ENCODE data around the gene SYNJ2.
"Not testable (repeated sequence)": the region's sequence is repeated elsewhere in the genome, so short reads cannot be mapped to it uniquely, and the experiment has no call there.

SYNJ2 gene

GRCh38 chr6:157956171-157956730, 25.4 kb upstream of the SYNJ2 start:
- DNase-seq (ENCODE audit: low spot score) = no peak

DNA sequence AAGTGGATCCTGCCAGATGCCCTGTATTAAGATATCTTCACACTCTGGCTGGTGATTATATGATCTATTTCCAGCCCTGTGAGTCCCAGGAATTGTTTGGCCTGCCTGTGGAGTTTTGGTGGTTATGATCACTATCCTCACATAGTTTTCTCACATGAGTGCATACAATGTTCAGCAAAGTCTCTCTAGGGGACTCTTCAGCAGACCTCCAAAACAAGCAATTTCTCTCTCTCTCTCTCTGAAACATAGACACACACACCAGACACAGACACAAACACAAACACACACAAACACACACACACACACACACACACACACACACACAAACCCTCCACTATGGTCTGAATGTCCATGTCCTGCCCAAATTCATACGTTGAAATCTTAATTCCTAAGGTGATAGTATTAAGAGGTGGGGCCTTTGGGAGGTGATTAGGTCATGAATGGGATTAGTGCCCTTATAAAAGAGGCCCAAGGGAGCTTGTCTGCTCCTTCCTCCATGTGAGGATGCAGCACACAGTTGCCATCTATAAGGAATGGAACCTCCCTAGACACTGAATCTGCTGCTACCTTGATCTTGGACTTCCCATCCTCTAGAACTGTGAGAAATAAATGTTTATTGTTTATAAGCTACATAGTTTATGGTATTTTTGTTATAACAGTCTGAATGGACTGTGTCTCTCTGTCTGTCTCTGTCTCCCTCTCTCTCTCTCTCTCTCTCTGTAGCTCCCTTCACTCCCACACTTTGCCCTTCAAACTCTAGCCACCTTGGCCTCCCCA, 22.0 kb upstream of the SYNJ2 start:
- DNase-seq (ENCODE audit: low spot score) = no peak

DNA sequence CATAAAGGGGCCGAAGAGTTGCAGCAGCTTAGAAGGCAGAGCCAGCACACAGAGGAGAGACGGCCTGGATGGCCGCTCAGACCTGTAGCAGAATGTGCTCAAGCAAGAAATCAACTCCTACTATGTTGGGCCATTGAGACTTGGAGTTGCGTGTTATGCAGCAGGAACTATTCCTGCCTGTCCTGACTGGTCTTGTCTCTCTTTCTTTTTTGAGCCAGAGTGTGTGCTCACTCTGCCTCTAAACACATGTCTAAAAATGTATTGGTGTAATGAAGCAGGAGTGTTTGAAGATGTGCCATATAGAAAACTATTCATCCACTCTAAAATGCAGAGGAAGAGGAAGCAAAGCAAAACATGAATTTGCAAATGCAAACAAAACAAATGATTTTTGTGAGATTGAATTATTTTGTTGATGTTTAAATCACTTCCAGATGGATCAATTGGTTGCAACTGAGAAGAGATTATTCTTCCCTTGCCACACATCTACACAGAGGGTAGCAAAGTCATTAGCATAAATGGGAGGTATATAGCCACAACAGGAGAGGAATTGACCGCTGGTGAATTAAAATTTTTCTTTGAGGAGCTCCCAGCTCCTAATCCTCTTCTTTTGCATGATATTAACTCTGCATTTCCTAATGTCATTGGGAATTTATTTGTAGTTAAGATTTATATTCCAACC, 20.4 kb upstream of the SYNJ2 start:
- DNase-seq (ENCODE audit: low spot score) = no peak

DNA sequence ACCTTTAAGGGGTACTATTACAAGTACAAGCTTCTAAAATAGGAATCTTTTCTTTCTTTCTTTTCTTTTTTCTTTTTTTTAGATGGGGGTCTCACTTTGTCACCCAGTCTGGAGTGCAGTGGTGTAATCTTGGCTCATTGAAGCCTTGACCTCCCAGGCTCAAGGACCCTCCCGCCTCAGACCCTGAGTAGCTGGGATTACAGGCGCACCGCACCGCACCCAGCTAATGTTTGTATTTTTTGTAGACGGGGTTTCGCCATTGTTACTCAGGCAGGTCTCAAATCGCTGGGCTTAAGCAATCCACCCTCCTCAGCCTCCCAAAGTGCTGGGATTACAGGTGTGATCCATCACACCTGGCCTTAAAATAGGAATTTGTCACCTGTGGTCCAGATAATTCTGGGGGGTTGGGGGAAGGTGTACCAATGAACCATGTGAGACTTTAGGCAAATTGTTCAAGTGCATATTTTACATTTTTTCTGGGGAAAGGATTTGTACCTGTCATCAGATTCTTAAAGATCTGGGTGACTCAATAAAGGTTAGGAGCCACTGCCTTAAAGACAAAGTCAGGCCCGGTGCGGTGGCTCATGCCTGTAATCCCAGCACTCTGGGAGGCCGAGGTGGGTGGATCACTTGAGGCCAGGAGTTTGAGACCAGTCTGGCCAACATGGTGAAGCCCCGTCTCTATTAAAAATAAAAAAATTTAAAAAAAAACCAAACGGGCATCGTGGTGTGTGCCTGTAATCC, 19.7 kb upstream of the SYNJ2 start:
- DNase-seq (ENCODE audit: low spot score) = no peak

DNA sequence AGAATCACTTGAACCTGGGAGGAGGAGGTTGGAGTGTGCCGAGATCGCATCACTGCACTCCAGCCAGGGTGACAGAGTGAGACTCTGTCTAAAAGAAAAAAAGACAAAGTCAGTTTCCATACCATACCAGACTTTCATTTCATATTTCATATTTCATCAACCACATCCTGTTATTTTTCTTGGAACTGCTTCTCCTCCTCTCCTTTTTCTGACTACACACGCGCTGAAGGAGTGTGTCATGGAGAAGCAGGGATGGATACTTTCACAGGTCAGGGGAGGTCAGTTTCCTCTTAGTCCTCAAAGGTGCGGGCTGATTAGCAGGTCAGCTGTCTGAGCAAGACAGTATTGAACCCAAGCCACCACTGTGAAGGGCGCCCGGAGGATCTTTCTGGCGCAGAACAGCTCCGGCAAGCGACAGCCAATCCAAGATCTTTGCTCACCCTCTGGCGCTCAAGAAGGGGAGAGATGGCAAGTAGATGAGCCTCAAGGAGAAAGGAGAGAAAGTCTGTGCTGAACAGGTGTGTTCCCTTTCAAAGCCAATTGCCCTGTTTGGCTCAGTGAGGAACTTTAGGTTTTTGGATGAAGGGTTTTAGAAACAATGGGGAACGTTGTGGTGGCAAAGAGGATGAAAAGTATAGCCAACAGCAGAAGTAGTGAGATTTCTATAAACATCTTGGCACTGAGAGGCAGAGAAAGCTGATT, 18.9 kb upstream of the SYNJ2 start:
- peak; percentile 60 for DNase-seq (ENCODE audit: low spot score)

DNA sequence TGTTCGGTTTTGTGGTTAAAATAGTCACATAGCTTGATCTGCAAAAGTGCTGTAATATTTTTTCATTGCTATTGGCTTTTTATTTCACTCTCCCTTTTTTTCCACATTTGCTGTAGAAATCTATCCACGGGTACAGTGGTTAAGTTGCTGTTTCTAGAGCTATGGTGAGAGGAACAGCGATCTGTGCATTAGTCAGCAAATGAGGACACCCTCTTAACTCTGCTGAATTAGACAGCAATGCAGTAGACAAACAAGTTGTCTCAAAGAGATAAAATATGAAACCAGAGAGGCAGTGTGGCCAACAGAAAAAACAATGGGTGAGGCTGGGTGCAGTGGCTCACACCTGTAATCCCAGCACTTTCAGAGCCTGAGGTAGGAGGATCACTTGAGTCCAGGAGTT, 17.6 kb upstream of the SYNJ2 start:
- no peak for DNase-seq (ENCODE audit: low spot score)

DNA sequence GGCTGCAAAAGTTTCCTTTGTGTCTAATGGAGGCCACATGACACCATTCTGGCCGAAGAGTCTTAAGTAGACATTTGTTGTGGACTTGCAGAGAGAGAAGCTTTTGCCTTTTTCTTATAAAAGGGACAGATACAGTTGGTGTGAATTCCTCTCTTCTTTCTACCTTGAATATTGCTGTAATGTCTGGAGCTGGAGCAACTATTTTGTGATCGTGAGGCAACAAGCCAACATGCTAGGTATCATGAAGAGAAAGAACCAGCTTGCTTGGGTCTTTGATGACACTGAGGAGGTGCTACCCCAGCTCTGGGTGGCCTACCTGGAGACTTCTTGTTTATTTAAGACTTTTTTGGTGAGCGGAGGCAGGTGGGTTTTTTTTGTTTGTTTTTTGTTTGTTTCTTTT, 16.3 kb upstream of the SYNJ2 start:
- no peak for DNase-seq (ENCODE audit: low spot score)

DNA sequence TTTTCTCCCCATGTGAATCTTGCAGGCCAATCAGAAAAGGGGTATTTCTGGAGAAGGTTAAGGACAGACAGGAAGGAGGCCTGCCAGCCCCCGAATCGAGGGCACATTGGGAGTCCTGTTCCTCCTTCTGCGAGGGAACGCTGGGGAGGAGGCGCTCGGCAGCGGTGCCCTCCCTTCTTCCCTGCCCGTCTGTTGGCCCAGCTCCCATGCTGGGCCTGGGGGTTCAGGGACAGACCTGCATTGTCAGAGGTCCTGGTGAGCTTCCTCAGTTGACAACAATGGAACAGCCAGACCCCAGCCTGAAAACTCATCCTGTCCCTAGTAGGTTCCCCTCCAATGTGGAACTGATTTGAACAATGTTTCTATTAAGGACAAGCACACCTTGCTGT, 15.1 kb upstream of the SYNJ2 start:
- no peak for DNase-seq (ENCODE audit: low spot score)

DNA sequence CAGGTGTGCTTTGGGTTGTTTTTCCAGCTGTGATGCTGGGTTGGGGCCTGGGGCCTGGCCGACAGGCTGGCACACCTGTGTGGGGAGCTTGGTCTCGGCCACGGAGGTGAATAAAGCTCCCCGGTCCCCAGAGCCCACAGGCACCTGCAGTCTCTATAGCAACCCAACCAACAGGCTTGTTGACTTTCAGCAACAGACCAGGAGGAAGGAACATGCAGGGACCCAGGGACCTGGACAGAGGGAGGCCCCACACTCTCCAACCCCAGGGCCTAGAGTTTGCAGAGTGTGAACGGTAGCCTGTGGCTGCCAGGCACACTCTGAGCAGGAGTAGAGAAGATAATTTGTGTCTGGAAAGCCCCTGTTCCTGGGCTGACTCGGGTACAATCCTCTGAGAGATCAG, 14.6 kb upstream of the SYNJ2 start:
- no peak for DNase-seq (ENCODE audit: low spot score)

DNA sequence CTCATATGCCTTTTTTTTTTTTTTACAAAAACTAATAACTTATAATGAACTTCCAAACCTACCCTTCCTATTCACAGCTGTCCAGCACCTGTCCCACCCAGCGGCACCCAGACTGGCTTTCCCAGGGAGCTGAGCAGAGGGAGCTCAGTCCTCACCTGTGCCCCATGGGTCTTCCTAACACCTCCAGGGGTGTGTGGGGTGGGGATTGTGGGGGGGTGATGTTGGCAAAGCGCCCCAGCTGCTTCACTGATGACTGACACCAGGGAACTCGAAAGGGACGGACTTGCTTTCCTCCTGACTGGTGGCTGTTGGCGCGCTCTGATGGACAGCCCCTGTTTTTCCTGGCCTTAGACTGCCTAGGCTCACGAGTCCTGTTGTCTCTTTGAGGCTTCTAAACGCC, 14.2 kb upstream of the SYNJ2 start:
- DNase-seq (ENCODE audit: low spot score) = no peak

GRCh38 chr6:157972177-157972576, 9.5 kb upstream of the SYNJ2 start:
- DNase-seq (ENCODE audit: low spot score) = not testable (repeated sequence)

DNA sequence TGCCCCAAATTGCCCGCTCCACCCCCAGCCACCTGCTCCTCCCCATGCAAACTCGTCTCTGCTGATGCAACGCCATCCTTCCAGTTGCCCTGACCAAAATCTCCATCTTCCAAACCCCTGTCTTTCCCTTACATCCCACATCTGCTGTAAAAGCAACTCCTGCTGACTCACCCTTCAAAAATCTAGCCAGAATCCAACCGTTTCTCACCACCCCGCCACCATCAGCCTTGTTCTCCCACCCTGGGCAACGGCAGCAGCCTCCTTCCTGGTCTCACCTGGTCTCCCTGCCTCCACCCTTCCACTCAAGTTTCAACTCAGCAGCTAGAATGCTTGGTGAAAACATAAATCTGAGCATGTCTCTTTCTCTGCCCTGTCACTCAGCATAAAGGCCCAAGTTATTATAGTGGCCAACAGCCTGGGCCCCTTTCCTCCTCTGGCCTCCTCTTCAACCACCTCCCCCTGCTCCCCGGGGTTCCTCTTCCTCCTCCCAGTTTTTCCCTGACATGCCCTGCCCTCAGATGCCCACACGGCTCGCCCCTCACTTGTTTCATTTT, 7.2 kb upstream of the SYNJ2 start:
- peak; percentile 44 for DNase-seq (ENCODE audit: low spot score)

- DNase-seq (ENCODE audit: low spot score) = no peak
Measured at GRCh38 chr6:157974967-157975366, 6.7 kb upstream of the SYNJ2 start.

GRCh38 chr6:157975456-157975855, 6.2 kb upstream of the SYNJ2 start:
- DNase-seq (ENCODE audit: low spot score) = no peak

DNA sequence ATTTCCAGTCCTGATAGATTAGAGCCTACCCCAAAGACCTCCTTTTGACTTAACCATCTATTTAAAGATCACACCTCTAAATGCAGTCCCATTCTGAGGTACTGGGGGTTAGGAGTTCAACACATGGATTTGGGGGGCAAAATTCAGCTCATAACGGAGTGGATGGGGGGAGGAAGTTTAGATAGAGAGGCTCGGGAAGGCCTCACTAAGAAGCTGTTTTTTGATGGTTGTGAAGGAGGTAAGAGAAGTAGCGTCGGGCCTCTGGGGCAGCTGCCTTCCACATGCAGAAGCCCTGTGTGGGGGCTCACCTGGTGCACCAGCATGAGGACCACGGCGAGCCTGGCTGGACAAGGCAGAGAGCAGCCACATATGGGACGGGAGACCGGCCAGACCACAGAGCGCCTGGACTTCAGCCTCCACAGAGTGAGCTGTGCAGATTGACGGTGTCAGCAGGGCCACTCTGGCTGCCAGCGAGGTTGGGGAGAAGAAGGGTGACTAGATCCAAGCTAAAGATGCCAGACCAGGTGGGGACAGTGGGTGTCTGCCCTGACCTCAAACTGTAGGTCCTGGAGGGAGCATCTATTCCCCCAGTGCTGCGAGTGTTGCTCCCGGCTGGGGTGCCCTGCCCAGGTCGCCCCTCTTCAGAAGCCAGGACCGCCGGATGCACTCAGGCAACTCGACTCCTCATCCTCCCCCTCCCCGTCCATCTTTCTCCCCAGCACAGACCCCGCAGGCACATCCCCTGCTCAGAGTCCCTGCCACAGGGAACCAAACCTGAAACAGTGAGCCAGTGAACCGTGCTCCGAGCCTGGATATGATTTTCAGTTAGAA, 5.1 kb upstream of the SYNJ2 start:
- no peak for DNase-seq (ENCODE audit: low spot score)

- no peak for DNase-seq (ENCODE audit: low spot score)
Measured at GRCh38 chr6:157977176-157977804, 4.4 kb upstream of the SYNJ2 start.

- DNase-seq (ENCODE audit: low spot score) = no peak
Measured at GRCh38 chr6:157978021-157978783, 3.5 kb upstream of the SYNJ2 start.

- no peak for DNase-seq (ENCODE audit: low spot score)
Measured at GRCh38 chr6:157980288-157981131, 1.2 kb upstream of the SYNJ2 start.

- no peak for DNase-seq (ENCODE audit: low spot score)
Measured at GRCh38 chr6:157981132-157981394, 600 bp upstream of the SYNJ2 start.

Data from GM03348 (cell line).